Glutamatergic neuron (in vitro differentiated cells): ENCODE data around the gene C16orf74. TPM values are rescaled to one million over a fixed set of nuclear protein-coding genes. Genes with fewer than 3 reads are reported as not detected.

ENCODE experiments used
- DNase-seq: peaks from one replicate; pipeline ENCODE4 v3.0.0; 2022
- H3K27ac Mint-ChIP-seq: one replicate; pipeline ENCODE4 v1.8.0; 2020; ENCODE audit warnings: mild to moderate bottlenecking, mixed read lengths, inconsistent platforms; ENCODE audit not compliant: unreplicated experiment
- H3K27me3 Mint-ChIP-seq: one replicate; pipeline ENCODE4 v1.8.0; 2020; ENCODE audit warnings: mild to moderate bottlenecking, moderate library complexity, mixed read lengths, inconsistent platforms; ENCODE audit not compliant: unreplicated experiment
- H3K36me3 Mint-ChIP-seq: one replicate; pipeline ENCODE4 v1.8.0; 2020; ENCODE audit warnings: mild to moderate bottlenecking, mixed read lengths, inconsistent platforms; ENCODE audit not compliant: unreplicated experiment
- H3K4me1 Mint-ChIP-seq: one replicate; pipeline ENCODE4 v1.8.0; 2020; ENCODE audit warnings: mild to moderate bottlenecking, low read depth, mixed read lengths, inconsistent platforms; ENCODE audit not compliant: unreplicated experiment
- H3K4me3 Mint-ChIP-seq: one replicate; pipeline ENCODE4 v1.8.0; 2020; ENCODE audit warnings: mild to moderate bottlenecking, mixed read lengths, inconsistent platforms; ENCODE audit not compliant: unreplicated experiment
- H3K9me3 Mint-ChIP-seq: one replicate; pipeline ENCODE4 v1.8.0; 2020; ENCODE audit warnings: mild to moderate bottlenecking, moderate library complexity, mixed read lengths, inconsistent platforms; ENCODE audit not compliant: unreplicated experiment
- total RNA-seq: library from RNA; stranded (reverse); fragmentation: NEBNext Ultra II Directional; extraction: Animal tissue kit (Norgen Biotek cat#: 25700); gene quantifications from one replicate; pipeline ENCODE4 v1.2.1, GENCODE V29; 2021; ENCODE audit not compliant: unreplicated experiment
- TF ChIP-seq, protein P1 (sequence below): fragments of 200-600 bp; sonication (generic); IDR thresholded peaks from one replicate; pipeline ENCODE4 v1.5.0; 2021; ENCODE audit not compliant: partially characterized antibody, unreplicated experiment

The C16orf74 gene
- total RNA-seq, 1 donor from 2014 or later = 2.6 TPM

DNA sequence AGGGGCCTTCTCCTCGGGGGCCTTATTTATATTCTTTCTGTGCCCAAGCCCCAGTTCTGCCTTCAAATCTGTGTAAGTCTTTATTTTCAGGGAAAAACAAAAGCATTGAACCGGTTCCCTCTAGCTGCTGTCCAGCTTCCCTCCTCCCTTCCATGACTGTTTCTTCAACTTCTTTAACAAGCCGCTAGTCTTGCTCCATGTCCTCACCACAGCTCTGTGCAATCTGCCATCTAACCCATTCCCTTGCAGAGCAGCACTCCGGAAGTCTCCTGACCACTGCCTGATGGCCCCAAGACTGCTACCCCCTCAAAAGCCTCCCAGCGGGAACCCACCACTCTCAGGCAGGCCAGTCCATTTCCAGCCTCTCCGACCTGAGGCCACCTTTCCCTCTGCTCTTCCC lies 31.6 kb upstream of the C16orf74 start:
- Mint-ChIP-seq H3K4me3 (no peak overlapping the region), H3K27me3 (peaks cover 6% of the 10 kb centered on the region), H3K36me3 (no peaks in the 10 kb centered on the region), H3K9me3 (no peaks in the 10 kb centered on the region), H3K4me1 (no peaks in the 10 kb centered on the region), H3K27ac (peak overlapping the region; percentile 7)
- TF ChIP-seq, protein P1, sequence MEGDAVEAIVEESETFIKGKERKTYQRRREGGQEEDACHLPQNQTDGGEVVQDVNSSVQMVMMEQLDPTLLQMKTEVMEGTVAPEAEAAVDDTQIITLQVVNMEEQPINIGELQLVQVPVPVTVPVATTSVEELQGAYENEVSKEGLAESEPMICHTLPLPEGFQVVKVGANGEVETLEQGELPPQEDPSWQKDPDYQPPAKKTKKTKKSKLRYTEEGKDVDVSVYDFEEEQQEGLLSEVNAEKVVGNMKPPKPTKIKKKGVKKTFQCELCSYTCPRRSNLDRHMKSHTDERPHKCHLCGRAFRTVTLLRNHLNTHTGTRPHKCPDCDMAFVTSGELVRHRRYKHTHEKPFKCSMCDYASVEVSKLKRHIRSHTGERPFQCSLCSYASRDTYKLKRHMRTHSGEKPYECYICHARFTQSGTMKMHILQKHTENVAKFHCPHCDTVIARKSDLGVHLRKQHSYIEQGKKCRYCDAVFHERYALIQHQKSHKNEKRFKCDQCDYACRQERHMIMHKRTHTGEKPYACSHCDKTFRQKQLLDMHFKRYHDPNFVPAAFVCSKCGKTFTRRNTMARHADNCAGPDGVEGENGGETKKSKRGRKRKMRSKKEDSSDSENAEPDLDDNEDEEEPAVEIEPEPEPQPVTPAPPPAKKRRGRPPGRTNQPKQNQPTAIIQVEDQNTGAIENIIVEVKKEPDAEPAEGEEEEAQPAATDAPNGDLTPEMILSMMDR = no peak
- no peak for DNase-seq

GRCh38 chr16:85781695-85782370 lies 30.9 kb upstream of the C16orf74 start:
- no peak overlapping the region for H3K4me3 Mint-ChIP-seq
- H3K27ac Mint-ChIP-seq = no peak overlapping the region
- TF ChIP-seq, protein P1 = no peak
- H3K9me3 Mint-ChIP-seq = no peaks in the 10 kb centered on the region
- H3K36me3 Mint-ChIP-seq = no peaks in the 10 kb centered on the region
- no peaks in the 10 kb centered on the region for H3K4me1 Mint-ChIP-seq
- no peak for DNase-seq
- H3K27me3 Mint-ChIP-seq = peaks cover 6% of the 10 kb centered on the region

DNA sequence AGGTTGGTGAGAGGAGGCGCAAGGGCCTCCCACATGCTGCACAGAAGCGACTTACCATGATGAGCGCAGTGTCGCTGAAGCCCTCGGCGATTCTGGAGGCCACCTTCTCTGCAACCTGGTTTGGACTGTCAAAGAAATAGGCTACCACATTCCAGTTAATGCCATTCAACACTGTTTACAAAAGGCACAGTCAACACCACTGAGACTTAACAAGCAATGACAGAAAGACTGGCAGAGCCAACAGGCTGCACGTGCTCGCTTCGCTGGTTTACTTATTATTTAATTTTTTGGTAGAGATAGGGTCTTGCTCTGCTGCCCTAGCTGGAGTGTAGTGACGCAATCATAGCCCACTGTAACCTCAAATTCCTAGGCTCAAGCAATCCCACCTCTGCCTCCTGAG lies 30.3 kb upstream of the C16orf74 start:
- TF ChIP-seq, protein P1 = no peak
- Mint-ChIP-seq H3K4me3 (no peak overlapping the region), H3K27ac (no peak overlapping the region), H3K27me3 (peaks cover 6% of the 10 kb centered on the region), H3K36me3 (no peaks in the 10 kb centered on the region), H3K9me3 (no peaks in the 10 kb centered on the region), H3K4me1 (no peaks in the 10 kb centered on the region)
- DNase-seq = no peak

GRCh38 chr16:85780281-85780680 lies 29.4 kb upstream of the C16orf74 start:
- no peaks in the 10 kb centered on the region for H3K36me3 Mint-ChIP-seq

GRCh38 chr16:85778873-85779272 lies 28.0 kb upstream of the C16orf74 start:
- Mint-ChIP-seq H3K4me3 (no peak overlapping the region), H3K36me3 (no peaks in the 10 kb centered on the region)

More at GRCh38 chr16:85780281-85780680, 29.4 kb upstream of the C16orf74 start:
- TF ChIP-seq, protein P1 = no peak
- DNase-seq = no peak
- H3K4me1 Mint-ChIP-seq = no peaks in the 10 kb centered on the region
- H3K27ac Mint-ChIP-seq = no peak overlapping the region
- no peaks in the 10 kb centered on the region for H3K9me3 Mint-ChIP-seq
- H3K27me3 Mint-ChIP-seq = peaks cover 3% of the 10 kb centered on the region
- H3K4me3 Mint-ChIP-seq = no peak overlapping the region

More at GRCh38 chr16:85778873-85779272, 28.0 kb upstream of the C16orf74 start:
- TF ChIP-seq, protein P1 = no peak
- H3K27ac Mint-ChIP-seq = no peak overlapping the region
- no peaks in the 10 kb centered on the region for H3K4me1 Mint-ChIP-seq
- H3K9me3 Mint-ChIP-seq = no peaks in the 10 kb centered on the region
- DNase-seq = no peak
- H3K27me3 Mint-ChIP-seq = peaks cover 3% of the 10 kb centered on the region
